ENCODE data around the gene MYB. TPM values are rescaled to one million over a fixed set of nuclear protein-coding genes. Genes with fewer than 3 reads are reported as not detected.

MYB gene
- total and polyA plus RNA-seq, 2 experiments from 2014 or later: 0.21 to 0.51 TPM

DNA sequence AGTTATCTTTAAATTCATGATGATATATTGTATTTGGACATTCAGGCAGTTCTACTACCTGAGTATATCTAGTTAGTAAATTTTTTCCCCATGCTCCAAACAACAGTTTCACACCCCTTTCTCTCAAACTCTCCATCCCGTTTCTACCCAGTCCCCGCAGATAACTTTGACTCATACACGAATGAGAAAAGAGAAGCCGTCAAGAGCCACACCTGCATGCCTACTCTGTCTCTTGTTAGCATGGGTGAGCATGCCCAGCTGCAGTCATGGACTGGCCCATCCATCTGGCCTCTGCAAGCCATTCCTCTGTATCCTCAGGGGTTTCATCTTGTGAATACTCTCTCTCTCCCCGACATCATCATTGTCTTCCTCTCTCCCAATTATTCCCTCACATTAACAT, 41.5 kb downstream of the MYB start:
- Histone ChIP-seq H3K4me3 (no peak overlapping the region), H3K27me3 (no peaks in the 10 kb centered on the region), H3K36me3 (no peaks in the 10 kb centered on the region), H3K9me3 (ENCODE audit: low read depth) (no peaks in the 10 kb centered on the region), H3K4me1 (ENCODE audit: low read depth) (no peaks in the 10 kb centered on the region), H3K27ac (no peak overlapping the region)
- TF ChIP-seq CTCF (IDR thresholded peaks at IDR 0.05; ENCODE audit: low read depth, low read length): no peak
- no peak for DNase-seq (ENCODE audit: low read depth in 1 of 2, low spot score in 1 of 2)

DNA sequence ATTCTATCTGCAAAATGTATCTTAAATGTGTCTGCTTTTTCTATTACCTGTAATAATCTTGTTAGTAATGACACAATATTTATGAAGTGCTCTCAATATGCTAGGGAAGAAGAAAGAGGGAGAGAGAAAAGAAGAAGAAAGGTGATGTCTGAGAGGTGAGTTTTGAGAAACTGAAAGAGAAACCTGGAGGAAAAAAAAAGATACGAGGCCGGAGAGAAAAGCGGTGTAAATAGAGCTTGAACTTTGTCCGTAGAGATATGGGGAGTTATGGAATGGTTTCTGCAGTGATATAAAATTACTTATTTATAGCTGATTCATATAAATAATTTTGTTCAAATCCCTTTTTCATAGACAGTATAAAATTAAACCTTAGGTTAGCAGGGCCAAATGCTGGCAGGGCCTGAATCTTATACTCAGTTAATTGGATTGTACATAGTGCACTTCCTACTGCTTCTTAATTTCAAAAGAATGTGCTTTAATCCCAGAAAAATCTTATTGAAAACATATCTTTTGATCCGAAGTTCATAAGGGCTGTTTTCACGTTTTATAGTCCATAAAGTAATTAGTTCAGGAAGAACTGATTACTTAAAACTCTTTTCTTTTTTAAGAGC, 43.0 kb downstream of the MYB start:
- H3K27ac ChIP-seq: no peak overlapping the region
- no peak overlapping the region for H3K4me3 ChIP-seq
- no peak for DNase-seq (ENCODE audit: low read depth in 1 of 2, low spot score in 1 of 2)
- no peaks in the 10 kb centered on the region for H3K4me1 ChIP-seq (ENCODE audit: low read depth)
- no peaks in the 10 kb centered on the region for H3K36me3 ChIP-seq
- H3K9me3 ChIP-seq (ENCODE audit: low read depth): no peaks in the 10 kb centered on the region
- H3K27me3 ChIP-seq: no peaks in the 10 kb centered on the region
- no peak for TF ChIP-seq CTCF (IDR thresholded peaks at IDR 0.05; ENCODE audit: low read depth, low read length)

GRCh38 chr6:135225911-135226310, 44.8 kb downstream of the MYB start:
- no peak for TF ChIP-seq CTCF (IDR thresholded peaks at IDR 0.05; ENCODE audit: low read depth, low read length)
- no peaks in the 10 kb centered on the region for H3K4me1 ChIP-seq (ENCODE audit: low read depth)
- no peak overlapping the region for H3K4me3 ChIP-seq
- H3K36me3 ChIP-seq: no peaks in the 10 kb centered on the region
- no peak for DNase-seq (ENCODE audit: low read depth in 1 of 2, low spot score in 1 of 2)
- H3K9me3 ChIP-seq (ENCODE audit: low read depth): no peaks in the 10 kb centered on the region
- H3K27me3 ChIP-seq: no peaks in the 10 kb centered on the region
- no peak overlapping the region for H3K27ac ChIP-seq

DNA sequence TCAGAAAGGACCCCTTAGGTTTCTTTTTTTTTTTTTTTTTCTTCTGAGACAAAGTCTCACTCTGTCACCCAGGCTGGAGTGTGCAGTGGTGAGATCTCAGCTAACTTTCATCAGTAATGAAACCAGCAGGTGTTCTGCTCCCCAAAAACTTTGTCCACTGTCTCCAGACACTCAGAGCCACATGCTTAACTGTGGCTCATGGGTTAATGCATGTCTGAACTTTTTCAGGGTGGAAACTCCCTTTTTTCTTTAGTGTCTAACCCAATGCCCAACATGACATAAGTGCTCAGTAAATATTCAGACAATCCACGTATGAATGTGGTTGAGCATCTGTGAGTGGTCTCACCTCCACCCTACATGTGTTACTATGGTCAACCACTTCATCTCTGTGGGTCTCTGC, 45.4 kb downstream of the MYB start:
- no peaks in the 10 kb centered on the region for H3K36me3 ChIP-seq
- no peaks in the 10 kb centered on the region for H3K9me3 ChIP-seq (ENCODE audit: low read depth)
- TF ChIP-seq CTCF (IDR thresholded peaks at IDR 0.05; ENCODE audit: low read depth, low read length): no peak
- H3K27ac ChIP-seq: no peak overlapping the region
- H3K4me3 ChIP-seq: no peak overlapping the region
- no peaks in the 10 kb centered on the region for H3K27me3 ChIP-seq
- DNase-seq (ENCODE audit: low read depth in 1 of 2, low spot score in 1 of 2): no peak
- H3K4me1 ChIP-seq (ENCODE audit: low read depth): no peaks in the 10 kb centered on the region

GRCh38 chr6:135227349-135227748, 46.2 kb downstream of the MYB start:
- no peak for DNase-seq (ENCODE audit: low read depth in 1 of 2, low spot score in 1 of 2)
- Histone ChIP-seq H3K27ac (no peak overlapping the region), H3K4me3 (no peak overlapping the region), H3K36me3 (no peaks in the 10 kb centered on the region), H3K27me3 (no peaks in the 10 kb centered on the region), H3K4me1 (ENCODE audit: low read depth) (no peaks in the 10 kb centered on the region), H3K9me3 (ENCODE audit: low read depth) (no peaks in the 10 kb centered on the region)
- TF ChIP-seq CTCF (IDR thresholded peaks at IDR 0.05; ENCODE audit: low read depth, low read length): no peak
